Measurements from ENCODE around the gene OTOP2.

- no peak for TF ChIP-seq CTCF (IDR thresholded peaks at IDR 0.05; ENCODE audit: low read length)
- no peak for TF ChIP-seq EZH2 (IDR thresholded peaks at IDR 0.05; ENCODE audit: borderline replicate concordance, low read length)
Measured at GRCh38 chr17:74943808-74944522, 19.9 kb downstream of the OTOP2 start.
